GM12891 (cell line): ENCODE data around the gene ACSS1.

Source experiments
- PAX5 ChIP-seq: IDR thresholded peaks from 2 replicates; pipeline ENCODE4 v1.6.1; 2011; ENCODE audit warnings: low read length, moderate library complexity, mild to moderate bottlenecking; ENCODE audit not compliant: insufficient read depth, severe bottlenecking
- POLR2A ChIP-seq: IDR thresholded peaks from 2 replicates; pipeline ENCODE4 v1.6.1; 2011; ENCODE audit warnings: low read depth, low read length, control low read depth
- POLR2AphosphoS5 ChIP-seq: IDR thresholded peaks from 2 replicates; pipeline ENCODE4 v1.6.1; 2011; ENCODE audit warnings: low read depth, low read length, control low read depth
- SPI1 ChIP-seq: IDR thresholded peaks from 2 replicates; pipeline ENCODE4 v1.6.1; 2011; ENCODE audit warnings: low read depth, low read length, control low read depth
- TAF1 ChIP-seq: IDR thresholded peaks from 2 replicates; pipeline ENCODE4 v1.6.1; 2011; ENCODE audit warnings: low read depth, low read length, control low read depth

GRCh38 chr20:25083141-25083772 is 25.3 kb upstream of the ACSS1 start:
- no peak for TF ChIP-seq POLR2A
- no peak for TF ChIP-seq POLR2AphosphoS5
- no peak for TF ChIP-seq TAF1
- TF ChIP-seq SPI1: no peak
- TF ChIP-seq PAX5: no peak
